Measurements from ENCODE around the gene PET100. TPM values are rescaled to one million over a fixed set of nuclear protein-coding genes. Genes with fewer than 3 reads are reported as not detected.

Gene PET100
- total and polyA plus RNA-seq, 10 donors: 8.7 to 130 (median 86.8) TPM

GRCh38 chr19:7677669-7678311, 48.2 kb downstream of the PET100 start:
- H3K9me3 ChIP-seq: peaks cover 0 to 5% (median 0%) of the 10 kb centered on the region in 8 donors
- intact Hi-C loops (cut with DNase I; ENCODE audit: low total_unique reads): no loop called here
- peak overlapping the region in 5 of 8 donors; percentile 14 to 96 (median 26) for H3K4me3 ChIP-seq
- peaks cover 0 to 9% (median 7%) of the 10 kb centered on the region in 6 donors for H3K36me3 ChIP-seq
- peaks cover 6 to 81% (median 47%) of the 10 kb centered on the region in 6 donors for H3K4me1 ChIP-seq
- peak overlapping the region in 7 of 8 donors; percentile 54 to 98 (median 81) for H3K27ac ChIP-seq
- H3K27me3 ChIP-seq (replicated peaks in 1 of 7): peaks cover 0 to 51% (median 14%) of the 10 kb centered on the region in 7 donors
- TF ChIP-seq POLR2A (IDR thresholded peaks at IDR 0.05): no peak
- TF ChIP-seq POLR2AphosphoS5 (IDR thresholded peaks at IDR 0.05): peak; percentile 19 to 50 (median 29)
- peak in 1 of 11 experiments; percentile 17 for TF ChIP-seq CTCF (IDR thresholded peaks at IDR 0.05 in 8 of 11, conservative IDR thresholded peaks at IDR 0.05 in 3 of 11)
- WGBS, 5 donors: 28 to 43% (median 31%) methylated on average over 12 of the region's 12 CpGs
- DNase-seq: peak; percentile 81

GRCh38 chr19:7678971-7679751, 49.6 kb downstream of the PET100 start:
- peak overlapping the region in 5 of 8 donors; percentile 13 to 96 (median 26) for H3K4me3 ChIP-seq
- WGBS, 5 donors: 37 to 51% (median 42%) methylated on average over 19 to 30 of the region's 30 CpGs
- peaks cover 6 to 95% (median 48%) of the 10 kb centered on the region in 6 donors for H3K4me1 ChIP-seq

GRCh38 chr19:7679771-7680605, 50.4 kb downstream of the PET100 start:
- Histone ChIP-seq H3K4me3 (peak overlapping the region in 7 of 8 donors; percentile 78 to 97 (median 93)), H3K27ac (peak overlapping the region in 7 of 8 donors; percentile 91 to 98 (median 97))
- intact Hi-C loops (cut with DNase I; ENCODE audit: low total_unique reads): loop anchor here (5.0 kb wide), 2 partner anchors 113 to 117 kb away; no protein-coding TSS in a partner anchor

More at GRCh38 chr19:7678971-7679751, 49.6 kb downstream of the PET100 start:
- intact Hi-C loops (cut with DNase I; ENCODE audit: low total_unique reads): no loop called here
- Histone ChIP-seq H3K27me3 (replicated peaks in 1 of 7) (peaks cover 0 to 47% (median 14%) of the 10 kb centered on the region in 7 donors), H3K36me3 (peaks cover 0 to 23% (median 20%) of the 10 kb centered on the region in 6 donors), H3K27ac (peak overlapping the region in 7 of 8 donors; percentile 54 to 98 (median 97)), H3K9me3 (no peaks in the 10 kb centered on the region)
- no peak for TF ChIP-seq POLR2A (IDR thresholded peaks at IDR 0.05)
- peak in 1 of 3 donors; percentile 12 for TF ChIP-seq POLR2AphosphoS5 (IDR thresholded peaks at IDR 0.05)
- TF ChIP-seq CTCF (IDR thresholded peaks at IDR 0.05 in 8 of 11, conservative IDR thresholded peaks at IDR 0.05 in 3 of 11): peak in 10 of 11 experiments; percentile 29 to 69 (median 56)
- DNase-seq: peak; percentile 91

More at GRCh38 chr19:7679771-7680605, 50.4 kb downstream of the PET100 start:
- WGBS, 5 donors: 50 to 60% (median 56%) methylated on average over 22 of the region's 22 CpGs
- Histone ChIP-seq H3K27me3 (replicated peaks in 1 of 7) (peaks cover 0 to 47% (median 14%) of the 10 kb centered on the region in 7 donors), H3K36me3 (peaks cover 0 to 31% (median 26%) of the 10 kb centered on the region in 6 donors), H3K4me1 (peaks cover 6 to 88% (median 46%) of the 10 kb centered on the region in 6 donors), H3K9me3 (no peaks in the 10 kb centered on the region)
- DNase-seq: peak; percentile 70
- TF ChIP-seq POLR2AphosphoS5 (IDR thresholded peaks at IDR 0.05) (no peak), CTCF (IDR thresholded peaks at IDR 0.05 in 8 of 11, conservative IDR thresholded peaks at IDR 0.05 in 3 of 11) (no peak), POLR2A (IDR thresholded peaks at IDR 0.05) (no peak)

Data from spleen (tissue), 11 donors.